ENCODE data around the gene METTL25. TPM values are rescaled to one million over a fixed set of nuclear protein-coding genes. Genes with fewer than 3 reads are reported as not detected.

The METTL25 gene
- total RNA-seq, 1 experiment from 2014 or later = 11.6 TPM

DNA sequence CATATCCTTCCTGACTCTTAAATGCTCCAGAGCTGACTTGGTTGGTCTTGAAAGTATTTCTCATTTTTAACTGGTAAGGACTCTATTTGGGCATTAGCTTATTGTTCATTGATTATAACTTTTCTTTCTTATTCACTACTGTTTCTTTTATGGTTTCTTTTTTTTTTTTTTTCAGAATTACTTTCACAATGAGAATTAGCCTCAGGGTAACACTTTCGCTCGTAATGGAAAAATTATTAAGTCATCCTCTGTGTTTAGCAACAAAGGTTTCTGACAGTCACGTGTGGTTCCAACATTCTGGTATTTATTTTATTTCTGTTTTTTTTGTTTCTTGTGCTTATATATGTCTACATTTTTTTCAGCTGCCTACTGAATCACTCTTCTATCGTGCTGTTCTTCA lies 80.0 kb downstream of the METTL25 start:
- Histone ChIP-seq H3T11ph (ENCODE audit: low read length) (no peak overlapping the region), H3K56ac (ENCODE audit: insufficient read length, low read depth, low read length) (no peak overlapping the region), H4K91ac (ENCODE audit: insufficient read length, low read depth, low read length) (no peak overlapping the region), H4K5ac (ENCODE audit: insufficient read length, low read depth, low read length) (no peak overlapping the region), H3K4me1 (ENCODE audit: insufficient read depth, low read length) (no peaks in the 10 kb centered on the region), H3K18ac (ENCODE audit: insufficient read length, low read depth, low read length) (no peak overlapping the region), H3K14ac (ENCODE audit: insufficient read depth, low read length) (no peak overlapping the region), H2BK5ac (ENCODE audit: insufficient read length, low read length) (no peak overlapping the region), H3K79me2 (ENCODE audit: insufficient read depth, low read length) (no peaks in the 10 kb centered on the region), H3K27ac (ENCODE audit: insufficient read length, low read depth, low read length) (no peak overlapping the region), H3K4me2 (ENCODE audit: insufficient read depth, insufficient read length, low read length) (no peak overlapping the region), H4K20me1 (ENCODE audit: control insufficient read depth, insufficient read depth, insufficient read length) (no peaks in the 10 kb centered on the region), H4K8ac (replicated peaks; ENCODE audit: insufficient read length, low read depth, low read length) (no peak overlapping the region), H3K9ac (ENCODE audit: extremely low read depth, insufficient read length, low read length) (no peak overlapping the region), H2BK20ac (ENCODE audit: low read depth, low read length, poor library complexity, severe bottlenecking) (no peak overlapping the region), H3K79me1 (ENCODE audit: insufficient read depth, low read depth, low read length, poor library complexity, severe bottlenecking) (no peaks in the 10 kb centered on the region), H3K27me3 (ENCODE audit: insufficient read depth, low read length) (no peaks in the 10 kb centered on the region), H2BK12ac (ENCODE audit: insufficient read length, low read depth, low read length) (no peak overlapping the region), H3K23ac (ENCODE audit: insufficient read length, low read depth, low read length) (no peak overlapping the region), H3K9me3 (ENCODE audit: control insufficient read depth, low read depth, low read length) (no peaks in the 10 kb centered on the region), H3K4ac (ENCODE audit: low read depth, low read length) (no peak overlapping the region), H2AK5ac (ENCODE audit: insufficient read length, low read length) (no peak overlapping the region), H2BK120ac (ENCODE audit: low read depth, low read length, poor library complexity, severe bottlenecking) (no peak overlapping the region), H3K23me2 (ENCODE audit: insufficient read length, low read depth, low read length, poor library complexity, severe bottlenecking) (no peaks in the 10 kb centered on the region), H2AFZ (ENCODE audit: low read length) (no peak overlapping the region), H2BK15ac (ENCODE audit: low read depth, low read length) (no peak overlapping the region)
- TF ChIP-seq, protein P1, sequence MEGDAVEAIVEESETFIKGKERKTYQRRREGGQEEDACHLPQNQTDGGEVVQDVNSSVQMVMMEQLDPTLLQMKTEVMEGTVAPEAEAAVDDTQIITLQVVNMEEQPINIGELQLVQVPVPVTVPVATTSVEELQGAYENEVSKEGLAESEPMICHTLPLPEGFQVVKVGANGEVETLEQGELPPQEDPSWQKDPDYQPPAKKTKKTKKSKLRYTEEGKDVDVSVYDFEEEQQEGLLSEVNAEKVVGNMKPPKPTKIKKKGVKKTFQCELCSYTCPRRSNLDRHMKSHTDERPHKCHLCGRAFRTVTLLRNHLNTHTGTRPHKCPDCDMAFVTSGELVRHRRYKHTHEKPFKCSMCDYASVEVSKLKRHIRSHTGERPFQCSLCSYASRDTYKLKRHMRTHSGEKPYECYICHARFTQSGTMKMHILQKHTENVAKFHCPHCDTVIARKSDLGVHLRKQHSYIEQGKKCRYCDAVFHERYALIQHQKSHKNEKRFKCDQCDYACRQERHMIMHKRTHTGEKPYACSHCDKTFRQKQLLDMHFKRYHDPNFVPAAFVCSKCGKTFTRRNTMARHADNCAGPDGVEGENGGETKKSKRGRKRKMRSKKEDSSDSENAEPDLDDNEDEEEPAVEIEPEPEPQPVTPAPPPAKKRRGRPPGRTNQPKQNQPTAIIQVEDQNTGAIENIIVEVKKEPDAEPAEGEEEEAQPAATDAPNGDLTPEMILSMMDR (conservative IDR thresholded peaks at IDR 0.05) = no peak
- Mint-ChIP-seq H3K36me3 (ENCODE audit: insufficient read depth in 1 of 3, low read depth in 3 of 3) (peaks cover 4 to 14% (median 6%) of the 10 kb centered on the region in 3 experiments; a peak in 4 of 7 replicates), H3K9me3 (peaks cover 0 to 6% of the 10 kb centered on the region in 2 experiments; a peak in 1 of 5 replicates), H3K27me3 (ENCODE audit: low read depth) (no peaks in the 10 kb centered on the region), H3K4me3 (no peak overlapping the region), H3K4me1 (no peaks in the 10 kb centered on the region), H3K27ac (no peak overlapping the region)
- DNase-seq = no peak
- WGBS (ENCODE audit: extremely low coverage, insufficient read length, low lambda C conversion rate) = no CpG with 5 or more reads among the region's 4 CpGs
